H9 (cell line): Measurements from ENCODE around the gene TNIK. TPM values are rescaled to one million over a fixed set of nuclear protein-coding genes. Genes with fewer than 3 reads are reported as not detected.

Experiments used
- DNase-seq: peaks from one replicate; pipeline ENCODE4 v3.0.0-alpha.2; 2017
- H2AFZ ChIP-seq: one replicate; pipeline ENCODE4 v1.6.1; 2013; ENCODE audit warnings: mild to moderate bottlenecking, low read length, control low read depth, moderate library complexity
- H2AK5ac ChIP-seq: 2 replicates; pipeline ENCODE4 v1.6.1; 2013; ENCODE audit warnings: low read length, control low read depth, mixed read lengths; ENCODE audit not compliant: insufficient read length
- H2BK120ac ChIP-seq: one replicate; pipeline ENCODE4 v1.6.1; 2013; ENCODE audit warnings: low read depth, mild to moderate bottlenecking, low read length, control low read depth, inconsistent platforms; ENCODE audit not compliant: poor library complexity, severe bottlenecking
- H2BK12ac ChIP-seq: 2 replicates; pipeline ENCODE4 v1.6.1; 2013; ENCODE audit warnings: low read length, control low read depth, mixed read lengths, low read depth; ENCODE audit not compliant: insufficient read length
- H2BK15ac ChIP-seq: 2 replicates; pipeline ENCODE4 v1.6.1; 2013; ENCODE audit warnings: low read depth, low read length, control low read depth
- H2BK20ac ChIP-seq: one replicate; pipeline ENCODE4 v1.6.1; 2013; ENCODE audit warnings: low read depth, mild to moderate bottlenecking, low read length, control low read depth, inconsistent platforms; ENCODE audit not compliant: poor library complexity, severe bottlenecking
- H2BK5ac ChIP-seq: 2 replicates; pipeline ENCODE4 v1.6.1; 2013; ENCODE audit warnings: low read length, control low read depth, mixed read lengths; ENCODE audit not compliant: insufficient read length
- H3K14ac ChIP-seq: 2 replicates; pipeline ENCODE4 v1.6.1; 2013; ENCODE audit warnings: low read length, control low read depth; ENCODE audit not compliant: insufficient read depth
- H3K18ac ChIP-seq: 2 replicates; pipeline ENCODE4 v1.6.1; 2013; ENCODE audit warnings: low read depth, mild to moderate bottlenecking, mixed read lengths, low read length, control low read depth; ENCODE audit not compliant: insufficient read length
- H3K23ac ChIP-seq: 2 replicates; pipeline ENCODE4 v1.6.1; 2013; ENCODE audit warnings: low read length, control low read depth, mixed read lengths, low read depth; ENCODE audit not compliant: insufficient read length
- H3K23me2 ChIP-seq: 2 replicates; pipeline ENCODE4 v1.6.1; 2013; ENCODE audit warnings: low read depth, mild to moderate bottlenecking, mixed read lengths, low read length, control low read depth; ENCODE audit not compliant: insufficient read length, poor library complexity, severe bottlenecking
- H3K27ac ChIP-seq: 2 replicates; pipeline ENCODE4 v1.5.1; 2013; ENCODE audit warnings: low read length, control low read depth, mixed read lengths, low read depth; ENCODE audit not compliant: insufficient read length
- H3K27me3 ChIP-seq: 2 replicates; pipeline ENCODE4 v1.6.1; 2013; ENCODE audit warnings: low read length, control low read depth, inconsistent platforms; ENCODE audit not compliant: insufficient read depth
- H3K4ac ChIP-seq: 2 replicates; pipeline ENCODE4 v1.6.1; 2013; ENCODE audit warnings: low read depth, mild to moderate bottlenecking, control low read depth, inconsistent platforms, low read length, moderate library complexity
- H3K4me1 ChIP-seq: 2 replicates; pipeline ENCODE4 v1.6.1; 2013; ENCODE audit warnings: low read length, control low read depth, inconsistent platforms; ENCODE audit not compliant: insufficient read depth
- H3K4me2 ChIP-seq: 2 replicates; pipeline ENCODE4 v1.6.1; 2013; ENCODE audit warnings: low read length, control low read depth, mixed read lengths; ENCODE audit not compliant: insufficient read length, insufficient read depth
- H3K56ac ChIP-seq: 2 replicates; pipeline ENCODE4 v1.6.1; 2013; ENCODE audit warnings: low read depth, mild to moderate bottlenecking, mixed read lengths, low read length, control low read depth; ENCODE audit not compliant: insufficient read length
- H3K79me1 ChIP-seq: 2 replicates; pipeline ENCODE4 v1.6.1; 2013; ENCODE audit warnings: low read depth, mild to moderate bottlenecking, moderate library complexity, low read length, control low read depth, inconsistent platforms; ENCODE audit not compliant: insufficient read depth, poor library complexity, severe bottlenecking
- H3K79me2 ChIP-seq: 2 replicates; pipeline ENCODE4 v1.6.1; 2013; ENCODE audit warnings: low read length, control low read depth, inconsistent platforms; ENCODE audit not compliant: insufficient read depth
- H3K9ac ChIP-seq: 2 replicates; pipeline ENCODE4 v1.6.1; 2013; ENCODE audit warnings: low read length, control low read depth, mixed read lengths; ENCODE audit not compliant: insufficient read length; ENCODE audit errors: extremely low read depth
- H3K9me3 ChIP-seq: one replicate; pipeline ENCODE4 v1.6.1; 2013; ENCODE audit warnings: low read depth, low read length, inconsistent platforms; ENCODE audit not compliant: control insufficient read depth
- H3T11ph ChIP-seq: one replicate; pipeline ENCODE4 v1.6.1; 2013; ENCODE audit warnings: mild to moderate bottlenecking, low read length, control low read depth, inconsistent platforms
- H4K20me1 ChIP-seq: one replicate; pipeline ENCODE4 v1.6.1; 2013; ENCODE audit not compliant: control insufficient read depth, insufficient read length, insufficient read depth
- H4K5ac ChIP-seq: 2 replicates; pipeline ENCODE4 v1.6.1; 2013; ENCODE audit warnings: low read depth, mild to moderate bottlenecking, mixed read lengths, low read length, control low read depth; ENCODE audit not compliant: insufficient read length
- H4K8ac ChIP-seq: replicated peaks from 2 replicates; pipeline ENCODE4 v1.6.1; 2013; ENCODE audit warnings: low read length, control low read depth, mixed read lengths, low read depth; ENCODE audit not compliant: insufficient read length
- H4K91ac ChIP-seq: 2 replicates; pipeline ENCODE4 v1.6.1; 2013; ENCODE audit warnings: low read depth, mild to moderate bottlenecking, moderate library complexity, mixed read lengths, low read length, control low read depth; ENCODE audit not compliant: insufficient read length
- H3K27ac Mint-ChIP-seq, 3 experiments: 2 replicates in 2 of 3; 3 replicates in 1 of 3; pipeline ENCODE4 v1.8.0; 2020 to 2021; ENCODE audit warnings: mixed read lengths in 3 of 3, mild to moderate bottlenecking in 1 of 3, moderate library complexity in 1 of 3
- H3K27me3 Mint-ChIP-seq: 2 replicates; pipeline ENCODE4 v1.8.0; 2021; ENCODE audit warnings: low read depth, mild to moderate bottlenecking, moderate library complexity, mixed read lengths
- H3K36me3 Mint-ChIP-seq, 3 experiments: 2 replicates in 2 of 3; 3 replicates in 1 of 3; pipeline ENCODE4 v1.8.0; 2020 to 2021; ENCODE audit warnings: low read depth in 3 of 3, mixed read lengths in 3 of 3; ENCODE audit not compliant: insufficient read depth in 1 of 3
- H3K4me1 Mint-ChIP-seq, 2 experiments: 2 replicates each; pipeline ENCODE4 v1.8.0; 2020; ENCODE audit warnings: mixed read lengths in 2 of 2
- H3K4me3 Mint-ChIP-seq, 2 experiments: 2 replicates in 1 of 2; 3 replicates in 1 of 2; pipeline ENCODE4 v1.8.0; 2020 to 2021; ENCODE audit warnings: mild to moderate bottlenecking in 2 of 2, mixed read lengths in 2 of 2, moderate library complexity in 1 of 2
- H3K9me3 Mint-ChIP-seq, 2 experiments: 2 replicates in 1 of 2; 3 replicates in 1 of 2; pipeline ENCODE4 v1.8.0; 2020; ENCODE audit warnings: mild to moderate bottlenecking in 2 of 2, mixed read lengths in 2 of 2, moderate library complexity in 1 of 2
- WGBS: extraction: QIAGEN DNeasy Blood & Tissue Kit; methylation state at CpG from one replicate; pipeline ENCODE4 v1.1.7; 2013; ENCODE audit warnings: missing lambda C conversion rate, low lambda C conversion rate, mixed read lengths; ENCODE audit not compliant: insufficient read length; ENCODE audit errors: extremely low coverage; 5-methylcytosine and 5-hydroxymethylcytosine counted together
- total RNA-seq: library from RNA; stranded (reverse); gene quantifications from 2 replicates; pipeline ENCODE4 v1.2.1, GENCODE V29; 2021
- TF ChIP-seq, protein P1 (sequence below): fragments of 200-600 bp; sonication (generic); conservative IDR thresholded peaks from 3 replicates; pipeline ENCODE4 v1.8.0; 2021; ENCODE audit warnings: antibody characterized with exemption, mild to moderate bottlenecking

TNIK gene
- total RNA-seq, 1 experiment from 2014 or later: 15.9 TPM

DNA sequence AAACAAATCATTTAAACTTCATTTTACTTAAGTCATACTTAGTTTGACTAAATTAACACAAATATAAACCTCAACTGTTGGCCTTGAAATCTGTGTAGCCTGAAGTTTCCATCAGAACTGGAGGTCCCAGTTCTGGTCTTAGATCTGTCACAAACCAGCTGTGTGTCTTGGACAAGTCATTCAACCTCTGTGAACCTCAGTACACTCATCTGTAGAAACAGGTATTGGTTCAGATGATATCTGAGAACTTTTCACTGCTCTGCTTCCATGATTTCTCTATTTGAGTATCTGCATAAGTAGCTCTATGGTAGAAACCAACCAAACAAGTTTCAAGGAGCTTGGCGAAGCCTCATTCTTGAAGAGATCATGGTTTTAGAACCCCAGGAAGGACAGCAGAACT is 373.3 kb downstream of the TNIK start:
- no CpG with 5 or more reads among the region's 1 CpG for WGBS
- no peak overlapping the region for H3K23ac ChIP-seq

More for the DNA sequence above, 373.3 kb downstream of the TNIK start:
- Histone ChIP-seq H2AK5ac (no peak overlapping the region), H2AFZ (no peak overlapping the region), H3T11ph (no peak overlapping the region), H3K18ac (no peak overlapping the region), H3K4me2 (no peak overlapping the region), H2BK5ac (no peak overlapping the region), H3K23me2 (no peaks in the 10 kb centered on the region), H3K14ac (no peak overlapping the region), H3K27me3 (no peaks in the 10 kb centered on the region), H2BK20ac (no peak overlapping the region), H2BK15ac (no peak overlapping the region), H3K79me2 (no peaks in the 10 kb centered on the region), H4K91ac (no peak overlapping the region), H4K20me1 (no peaks in the 10 kb centered on the region), H3K27ac (no peak overlapping the region), H3K9me3 (no peaks in the 10 kb centered on the region), H3K56ac (no peak overlapping the region), H3K4ac (no peak overlapping the region), H2BK12ac (no peak overlapping the region), H2BK120ac (no peak overlapping the region), H3K4me1 (no peaks in the 10 kb centered on the region), H4K5ac (no peak overlapping the region), H4K8ac (no peak overlapping the region), H3K79me1 (no peaks in the 10 kb centered on the region), H3K9ac (no peak overlapping the region)
- Mint-ChIP-seq H3K9me3 (no peaks in the 10 kb centered on the region), H3K4me3 (no peak overlapping the region), H3K36me3 (peaks cover 0 to 2% (median 0%) of the 10 kb centered on the region in 3 experiments; a peak in 1 of 7 replicates), H3K27me3 (no peaks in the 10 kb centered on the region), H3K4me1 (no peaks in the 10 kb centered on the region), H3K27ac (no peak overlapping the region)
- DNase-seq: no peak
- TF ChIP-seq, protein P1, sequence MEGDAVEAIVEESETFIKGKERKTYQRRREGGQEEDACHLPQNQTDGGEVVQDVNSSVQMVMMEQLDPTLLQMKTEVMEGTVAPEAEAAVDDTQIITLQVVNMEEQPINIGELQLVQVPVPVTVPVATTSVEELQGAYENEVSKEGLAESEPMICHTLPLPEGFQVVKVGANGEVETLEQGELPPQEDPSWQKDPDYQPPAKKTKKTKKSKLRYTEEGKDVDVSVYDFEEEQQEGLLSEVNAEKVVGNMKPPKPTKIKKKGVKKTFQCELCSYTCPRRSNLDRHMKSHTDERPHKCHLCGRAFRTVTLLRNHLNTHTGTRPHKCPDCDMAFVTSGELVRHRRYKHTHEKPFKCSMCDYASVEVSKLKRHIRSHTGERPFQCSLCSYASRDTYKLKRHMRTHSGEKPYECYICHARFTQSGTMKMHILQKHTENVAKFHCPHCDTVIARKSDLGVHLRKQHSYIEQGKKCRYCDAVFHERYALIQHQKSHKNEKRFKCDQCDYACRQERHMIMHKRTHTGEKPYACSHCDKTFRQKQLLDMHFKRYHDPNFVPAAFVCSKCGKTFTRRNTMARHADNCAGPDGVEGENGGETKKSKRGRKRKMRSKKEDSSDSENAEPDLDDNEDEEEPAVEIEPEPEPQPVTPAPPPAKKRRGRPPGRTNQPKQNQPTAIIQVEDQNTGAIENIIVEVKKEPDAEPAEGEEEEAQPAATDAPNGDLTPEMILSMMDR: no peak
